H9 (cell line): ENCODE measurements around the gene ALDH9A1. TPM values are rescaled to one million over a fixed set of nuclear protein-coding genes. Genes with fewer than 3 reads are reported as not detected.

Experiments used
- DNase-seq: peaks from one replicate; pipeline ENCODE4 v3.0.0-alpha.2; 2017
- H2AFZ ChIP-seq: one replicate; pipeline ENCODE4 v1.6.1; 2013; ENCODE audit warnings: mild to moderate bottlenecking, low read length, control low read depth, moderate library complexity
- H2AK5ac ChIP-seq: 2 replicates; pipeline ENCODE4 v1.6.1; 2013; ENCODE audit warnings: low read length, control low read depth, mixed read lengths; ENCODE audit not compliant: insufficient read length
- H2BK120ac ChIP-seq: one replicate; pipeline ENCODE4 v1.6.1; 2013; ENCODE audit warnings: low read depth, mild to moderate bottlenecking, low read length, control low read depth, inconsistent platforms; ENCODE audit not compliant: poor library complexity, severe bottlenecking
- H2BK12ac ChIP-seq: 2 replicates; pipeline ENCODE4 v1.6.1; 2013; ENCODE audit warnings: low read length, control low read depth, mixed read lengths, low read depth; ENCODE audit not compliant: insufficient read length
- H2BK15ac ChIP-seq: 2 replicates; pipeline ENCODE4 v1.6.1; 2013; ENCODE audit warnings: low read depth, low read length, control low read depth
- H2BK20ac ChIP-seq: one replicate; pipeline ENCODE4 v1.6.1; 2013; ENCODE audit warnings: low read depth, mild to moderate bottlenecking, low read length, control low read depth, inconsistent platforms; ENCODE audit not compliant: poor library complexity, severe bottlenecking
- H2BK5ac ChIP-seq: 2 replicates; pipeline ENCODE4 v1.6.1; 2013; ENCODE audit warnings: low read length, control low read depth, mixed read lengths; ENCODE audit not compliant: insufficient read length
- H3K14ac ChIP-seq: 2 replicates; pipeline ENCODE4 v1.6.1; 2013; ENCODE audit warnings: low read length, control low read depth; ENCODE audit not compliant: insufficient read depth
- H3K18ac ChIP-seq: 2 replicates; pipeline ENCODE4 v1.6.1; 2013; ENCODE audit warnings: low read depth, mild to moderate bottlenecking, mixed read lengths, low read length, control low read depth; ENCODE audit not compliant: insufficient read length
- H3K23ac ChIP-seq: 2 replicates; pipeline ENCODE4 v1.6.1; 2013; ENCODE audit warnings: low read length, control low read depth, mixed read lengths, low read depth; ENCODE audit not compliant: insufficient read length
- H3K23me2 ChIP-seq: 2 replicates; pipeline ENCODE4 v1.6.1; 2013; ENCODE audit warnings: low read depth, mild to moderate bottlenecking, mixed read lengths, low read length, control low read depth; ENCODE audit not compliant: insufficient read length, poor library complexity, severe bottlenecking
- H3K27ac ChIP-seq: 2 replicates; pipeline ENCODE4 v1.5.1; 2013; ENCODE audit warnings: low read length, control low read depth, mixed read lengths, low read depth; ENCODE audit not compliant: insufficient read length
- H3K27me3 ChIP-seq: 2 replicates; pipeline ENCODE4 v1.6.1; 2013; ENCODE audit warnings: low read length, control low read depth, inconsistent platforms; ENCODE audit not compliant: insufficient read depth
- H3K4ac ChIP-seq: 2 replicates; pipeline ENCODE4 v1.6.1; 2013; ENCODE audit warnings: low read depth, mild to moderate bottlenecking, control low read depth, inconsistent platforms, low read length, moderate library complexity
- H3K4me1 ChIP-seq: 2 replicates; pipeline ENCODE4 v1.6.1; 2013; ENCODE audit warnings: low read length, control low read depth, inconsistent platforms; ENCODE audit not compliant: insufficient read depth
- H3K4me2 ChIP-seq: 2 replicates; pipeline ENCODE4 v1.6.1; 2013; ENCODE audit warnings: low read length, control low read depth, mixed read lengths; ENCODE audit not compliant: insufficient read length, insufficient read depth
- H3K56ac ChIP-seq: 2 replicates; pipeline ENCODE4 v1.6.1; 2013; ENCODE audit warnings: low read depth, mild to moderate bottlenecking, mixed read lengths, low read length, control low read depth; ENCODE audit not compliant: insufficient read length
- H3K79me1 ChIP-seq: 2 replicates; pipeline ENCODE4 v1.6.1; 2013; ENCODE audit warnings: low read depth, mild to moderate bottlenecking, moderate library complexity, low read length, control low read depth, inconsistent platforms; ENCODE audit not compliant: insufficient read depth, poor library complexity, severe bottlenecking
- H3K79me2 ChIP-seq: 2 replicates; pipeline ENCODE4 v1.6.1; 2013; ENCODE audit warnings: low read length, control low read depth, inconsistent platforms; ENCODE audit not compliant: insufficient read depth
- H3K9ac ChIP-seq: 2 replicates; pipeline ENCODE4 v1.6.1; 2013; ENCODE audit warnings: low read length, control low read depth, mixed read lengths; ENCODE audit not compliant: insufficient read length; ENCODE audit errors: extremely low read depth
- H3K9me3 ChIP-seq: one replicate; pipeline ENCODE4 v1.6.1; 2013; ENCODE audit warnings: low read depth, low read length, inconsistent platforms; ENCODE audit not compliant: control insufficient read depth
- H3T11ph ChIP-seq: one replicate; pipeline ENCODE4 v1.6.1; 2013; ENCODE audit warnings: mild to moderate bottlenecking, low read length, control low read depth, inconsistent platforms
- H4K20me1 ChIP-seq: one replicate; pipeline ENCODE4 v1.6.1; 2013; ENCODE audit not compliant: control insufficient read depth, insufficient read length, insufficient read depth
- H4K5ac ChIP-seq: 2 replicates; pipeline ENCODE4 v1.6.1; 2013; ENCODE audit warnings: low read depth, mild to moderate bottlenecking, mixed read lengths, low read length, control low read depth; ENCODE audit not compliant: insufficient read length
- H4K8ac ChIP-seq: replicated peaks from 2 replicates; pipeline ENCODE4 v1.6.1; 2013; ENCODE audit warnings: low read length, control low read depth, mixed read lengths, low read depth; ENCODE audit not compliant: insufficient read length
- H4K91ac ChIP-seq: 2 replicates; pipeline ENCODE4 v1.6.1; 2013; ENCODE audit warnings: low read depth, mild to moderate bottlenecking, moderate library complexity, mixed read lengths, low read length, control low read depth; ENCODE audit not compliant: insufficient read length
- H3K27ac Mint-ChIP-seq, 3 experiments: 2 replicates in 2 of 3; 3 replicates in 1 of 3; pipeline ENCODE4 v1.8.0; 2020 to 2021; ENCODE audit warnings: mixed read lengths in 3 of 3, mild to moderate bottlenecking in 1 of 3, moderate library complexity in 1 of 3
- H3K27me3 Mint-ChIP-seq: 2 replicates; pipeline ENCODE4 v1.8.0; 2021; ENCODE audit warnings: low read depth, mild to moderate bottlenecking, moderate library complexity, mixed read lengths
- H3K36me3 Mint-ChIP-seq, 3 experiments: 2 replicates in 2 of 3; 3 replicates in 1 of 3; pipeline ENCODE4 v1.8.0; 2020 to 2021; ENCODE audit warnings: low read depth in 3 of 3, mixed read lengths in 3 of 3; ENCODE audit not compliant: insufficient read depth in 1 of 3
- H3K4me1 Mint-ChIP-seq, 2 experiments: 2 replicates each; pipeline ENCODE4 v1.8.0; 2020; ENCODE audit warnings: mixed read lengths in 2 of 2
- H3K4me3 Mint-ChIP-seq, 2 experiments: 2 replicates in 1 of 2; 3 replicates in 1 of 2; pipeline ENCODE4 v1.8.0; 2020 to 2021; ENCODE audit warnings: mild to moderate bottlenecking in 2 of 2, mixed read lengths in 2 of 2, moderate library complexity in 1 of 2
- H3K9me3 Mint-ChIP-seq, 2 experiments: 2 replicates in 1 of 2; 3 replicates in 1 of 2; pipeline ENCODE4 v1.8.0; 2020; ENCODE audit warnings: mild to moderate bottlenecking in 2 of 2, mixed read lengths in 2 of 2, moderate library complexity in 1 of 2
- CTCF ChIP-seq: fragments of 200-600 bp; sonication (generic); conservative IDR thresholded peaks from 3 replicates; pipeline ENCODE4 v1.8.0; 2021; ENCODE audit warnings: antibody characterized with exemption, mild to moderate bottlenecking
- WGBS: extraction: QIAGEN DNeasy Blood & Tissue Kit; methylation state at CpG from one replicate; pipeline ENCODE4 v1.1.7; 2013; ENCODE audit warnings: missing lambda C conversion rate, low lambda C conversion rate, mixed read lengths; ENCODE audit not compliant: insufficient read length; ENCODE audit errors: extremely low coverage; 5-methylcytosine and 5-hydroxymethylcytosine counted together
- total RNA-seq: library from RNA; stranded (reverse); gene quantifications from 2 replicates; pipeline ENCODE4 v1.2.1, GENCODE V29; 2021

ALDH9A1 gene
- total RNA-seq, 1 experiment from 2014 or later, result 55.0 TPM

GRCh38 chr1:165645654-165646366 is 52.6 kb downstream of the ALDH9A1 start:
- TF ChIP-seq CTCF, result no peak
- no peaks in the 10 kb centered on the region for H3K27me3 Mint-ChIP-seq
- Histone ChIP-seq H3K27me3 (no peaks in the 10 kb centered on the region), H2BK12ac (no peak overlapping the region), H2BK120ac (no peak overlapping the region), H3K4me2 (no peak overlapping the region), H4K8ac (no peak overlapping the region), H3K14ac (no peak overlapping the region), H3K79me2 (no peaks in the 10 kb centered on the region), H3K79me1 (no peaks in the 10 kb centered on the region), H3K9ac (no peak overlapping the region), H2BK20ac (no peak overlapping the region), H2AK5ac (no peak overlapping the region), H4K91ac (no peak overlapping the region), H2BK15ac (no peak overlapping the region), H3K56ac (no peak overlapping the region), H3T11ph (no peak overlapping the region), H3K9me3 (no peaks in the 10 kb centered on the region), H4K20me1 (no peaks in the 10 kb centered on the region), H3K27ac (no peak overlapping the region), H3K23ac (no peak overlapping the region), H4K5ac (no peak overlapping the region), H3K4me1 (no peaks in the 10 kb centered on the region; the same call in 1 of the 2 replicates), H2AFZ (no peak overlapping the region), H3K4ac (no peak overlapping the region), H2BK5ac (no peak overlapping the region), H3K18ac (no peak overlapping the region), H3K23me2 (no peaks in the 10 kb centered on the region)
- H3K36me3 Mint-ChIP-seq, result peaks cover 0 to 4% (median 2%) of the 10 kb centered on the region in 3 experiments; a peak in 5 of 7 replicates
- peaks cover 0 to 4% of the 10 kb centered on the region in 2 experiments; a peak in 1 of 4 replicates for H3K4me1 Mint-ChIP-seq
- no CpG with 5 or more reads among the region's 8 CpGs for WGBS
- no peaks in the 10 kb centered on the region; a peak in 1 of 5 replicates for H3K9me3 Mint-ChIP-seq
- no peak overlapping the region for H3K4me3 Mint-ChIP-seq
- DNase-seq, result no peak
- H3K27ac Mint-ChIP-seq, result no peak overlapping the region
